Measurements from ENCODE around the gene BAG5. TPM values are rescaled to one million over a fixed set of nuclear protein-coding genes. Genes with fewer than 3 reads are reported as not detected.

BAG5 gene
- total and polyA plus RNA-seq, 2 donors (not counting 1 experiment from before 2014, with no cell fraction given): 7.4 to 31.6 TPM

DNA sequence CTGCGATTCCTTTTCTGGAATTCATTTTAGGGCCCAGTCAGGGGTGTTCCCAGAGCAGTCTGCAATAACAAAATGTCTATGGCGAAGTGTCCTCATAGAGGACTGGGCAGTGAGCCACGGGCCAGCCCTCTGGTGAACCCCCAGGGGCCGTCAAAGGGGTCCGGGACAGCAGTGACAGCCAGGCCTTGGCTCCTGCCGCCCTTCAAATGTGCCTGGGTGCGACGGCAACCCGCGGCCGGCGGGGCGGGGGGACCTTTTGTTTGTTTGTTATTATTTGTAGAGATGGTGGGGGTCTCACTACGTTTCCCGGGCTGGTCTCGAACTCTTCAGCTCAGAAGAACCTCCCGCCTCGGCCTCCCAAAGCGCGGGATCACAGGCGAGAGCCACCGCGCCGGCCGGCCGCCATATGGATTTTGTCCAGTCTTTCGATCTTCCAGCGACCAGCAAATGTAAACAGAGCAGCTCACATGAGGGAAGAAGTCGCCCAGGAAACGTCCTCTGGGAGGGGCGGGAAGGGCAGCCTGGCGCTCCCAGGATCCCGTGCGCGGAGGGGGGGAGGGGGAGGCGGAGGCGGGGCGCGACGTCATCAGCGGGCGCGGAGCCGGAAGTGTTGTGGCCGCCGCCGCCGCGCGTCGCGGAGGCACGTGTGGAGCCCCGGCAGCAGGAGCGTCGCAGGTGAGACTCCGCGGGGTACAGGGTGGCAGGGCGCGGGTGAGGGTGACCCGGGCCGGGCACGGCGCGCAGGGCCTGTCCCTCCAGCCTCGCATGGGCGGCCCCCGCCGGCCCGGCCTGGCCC is 33.7 kb downstream of the BAG5 start, which contains the start of gene TRMT61A:
TSS of gene TRMT61A (plus strand) at position 610 of the 796 bp plus-strand sequence. CDS start 783 bp downstream, outside the sequence.
- Histone ChIP-seq H3K27me3 (replicated peaks in 1 of 4; ENCODE audit: control extremely low read depth in 1 of 4, control insufficient read depth in 3 of 4, insufficient read depth in 4 of 4, low read length in 3 of 4) (peaks cover 0 to under 1% (median under 1%) of the 10 kb centered on the region in 4 experiments), H2AFZ (ENCODE audit: insufficient read depth, low read depth, low read length, poor library complexity, severe bottlenecking) (peak within 1 kb of the TSS; percentile 92), H3K4me3 (ENCODE audit: control extremely low read depth in 1 of 5, extremely low read depth in 1 of 5, insufficient read depth in 1 of 5, low read depth in 2 of 5, low read length in 4 of 5) (peak within 1 kb of the TSS; percentile 53 to 94 (median 86)), H3K9me3 (ENCODE audit: control extremely low read depth in 1 of 3, control insufficient read depth in 2 of 3, insufficient read depth in 1 of 3, low read length in 2 of 3) (peaks cover 0 to 4% (median 0%) of the 10 kb centered on the region in 3 donors), H4K20me1 (ENCODE audit: control insufficient read depth, insufficient read depth, low read length, poor library complexity, severe bottlenecking) (peaks cover 34% of the 10 kb centered on the region), H3K36me3 (replicated peaks in 1 of 2; ENCODE audit: control extremely low read depth in 1 of 2, control insufficient read depth in 1 of 2, extremely low read depth in 1 of 2, insufficient read depth in 2 of 2, low read length in 1 of 2) (peaks cover 0 to 6% of the 10 kb centered on the region in 2 experiments), H3K79me2 (ENCODE audit: control insufficient read depth, insufficient read depth, low read length) (peaks cover 24% of the 10 kb centered on the region), H3K4me1 (ENCODE audit: control insufficient read depth in 2 of 2, insufficient read depth in 2 of 2, low read length in 2 of 2) (peaks cover 33 to 49% of the 10 kb centered on the region in 2 donors), H3K27ac (ENCODE audit: low read length in 2 of 2) (peak within 1 kb of the TSS; percentile 73 to 84), H3K9ac (ENCODE audit: low read length) (peak within 1 kb of the TSS; percentile 91), H3K4me2 (replicated peaks; ENCODE audit: low read depth, low read length, poor library complexity, severe bottlenecking) (peak within 1 kb of the TSS; percentile 96)
- Mint-ChIP-seq H3K4me1 (peaks cover 50% of the 10 kb centered on the region), H3K9me3 (ENCODE audit: insufficient read depth) (no peaks in the 10 kb centered on the region), H3K27ac (peak within 1 kb of the TSS; percentile 96), H3K27me3 (no peaks in the 10 kb centered on the region), H3K4me3 (peak within 1 kb of the TSS; percentile 88)
- ChIA-PET POLR2A (interaction anchor here (1.2 kb wide), 1 partner anchor 8 kb away, joined by 3 read pairs; no protein-coding TSS in a partner anchor), CTCF (interaction anchor here (1.0 to 6.2 kb wide), 5 partner anchors 8 to 29 kb away, joined by 3 to 42 read pairs (median 7); no protein-coding TSS in a partner anchor)
- no peak for TF ChIP-seq EZH2 (IDR thresholded peaks at IDR 0.05; ENCODE audit: borderline replicate concordance, insufficient read depth, low read depth, low read length, poor library complexity, severe bottlenecking)
- TF ChIP-seq, protein P1, sequence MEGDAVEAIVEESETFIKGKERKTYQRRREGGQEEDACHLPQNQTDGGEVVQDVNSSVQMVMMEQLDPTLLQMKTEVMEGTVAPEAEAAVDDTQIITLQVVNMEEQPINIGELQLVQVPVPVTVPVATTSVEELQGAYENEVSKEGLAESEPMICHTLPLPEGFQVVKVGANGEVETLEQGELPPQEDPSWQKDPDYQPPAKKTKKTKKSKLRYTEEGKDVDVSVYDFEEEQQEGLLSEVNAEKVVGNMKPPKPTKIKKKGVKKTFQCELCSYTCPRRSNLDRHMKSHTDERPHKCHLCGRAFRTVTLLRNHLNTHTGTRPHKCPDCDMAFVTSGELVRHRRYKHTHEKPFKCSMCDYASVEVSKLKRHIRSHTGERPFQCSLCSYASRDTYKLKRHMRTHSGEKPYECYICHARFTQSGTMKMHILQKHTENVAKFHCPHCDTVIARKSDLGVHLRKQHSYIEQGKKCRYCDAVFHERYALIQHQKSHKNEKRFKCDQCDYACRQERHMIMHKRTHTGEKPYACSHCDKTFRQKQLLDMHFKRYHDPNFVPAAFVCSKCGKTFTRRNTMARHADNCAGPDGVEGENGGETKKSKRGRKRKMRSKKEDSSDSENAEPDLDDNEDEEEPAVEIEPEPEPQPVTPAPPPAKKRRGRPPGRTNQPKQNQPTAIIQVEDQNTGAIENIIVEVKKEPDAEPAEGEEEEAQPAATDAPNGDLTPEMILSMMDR (IDR thresholded peaks at IDR 0.05): no peak
- intact Hi-C loops (cut with micrococcal nuclease): loop anchor here (1.0 to 5.0 kb wide), 4 partner anchors 7 to 936 kb away; partner anchors contain the start of genes BAG5, COA8, RCOR1 and XRCC3
- ATAC-seq (ENCODE audit: low read depth): peak; percentile 42
- DNase-seq: peak; percentile 85
- 6% methylated on average over 51 of the region's 70 CpGs for WGBS (ENCODE audit: insufficient coverage)

All from B cell (primary cell).